UCSD-AML1 (cell line): ENCODE results near the gene CORO2B.

Experiments used
- DNase-seq: peaks from one replicate; lab custom pipeline; 2025; ENCODE audit not compliant: unreplicated experiment; lab: John Stamatoyannopoulos, UW

The CORO2B gene

GRCh38 chr15:68572309-68572708, 6.5 kb upstream of the CORO2B start:
- no peak for DNase-seq

- DNase-seq = no peak
Measured at GRCh38 chr15:68572921-68573320, 5.9 kb upstream of the CORO2B start.

DNA sequence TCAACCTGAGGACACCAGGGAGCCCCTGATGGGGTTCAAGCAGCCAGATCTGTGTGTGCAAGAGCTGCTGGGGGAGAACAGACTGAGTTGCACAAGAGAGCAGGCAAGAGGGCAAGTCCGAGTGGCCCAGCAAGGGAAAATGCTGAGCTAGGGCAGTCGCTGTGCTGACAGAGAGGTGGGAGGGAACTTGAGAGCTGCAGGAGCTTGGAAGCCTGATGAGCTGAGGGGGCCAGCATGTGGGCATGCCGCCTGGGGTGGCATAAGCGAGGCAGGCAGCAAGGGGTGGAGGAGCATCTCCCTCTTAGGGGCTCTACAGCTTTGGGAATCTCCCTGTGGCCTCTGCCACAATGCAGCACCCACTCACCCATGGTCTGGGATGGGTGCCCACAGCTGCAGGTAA, 4.7 kb upstream of the CORO2B start:
- no peak for DNase-seq

DNA sequence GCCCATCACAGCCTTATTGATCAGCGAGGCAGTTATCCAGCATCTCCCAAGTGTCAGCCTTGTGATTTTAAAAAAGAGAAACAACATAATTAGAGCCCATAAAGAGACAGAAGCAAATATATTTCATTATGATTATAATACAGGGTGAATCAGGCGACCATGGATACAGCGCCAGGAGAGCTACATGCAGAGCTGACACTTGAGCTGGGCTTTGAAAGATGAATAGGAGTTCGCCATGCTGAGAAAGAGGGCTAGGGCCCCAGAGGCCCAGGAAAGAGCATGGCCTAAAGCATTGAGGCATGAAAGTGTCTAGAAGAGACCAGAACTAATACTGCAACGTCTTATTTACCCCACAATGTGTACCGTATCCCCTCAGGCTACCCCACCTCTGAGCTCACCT, 4.2 kb upstream of the CORO2B start:
- no peak for DNase-seq

- DNase-seq = no peak
Measured at GRCh38 chr15:68576235-68576892, 2.4 kb upstream of the CORO2B start.

GRCh38 chr15:68578175-68578979, 416 bp upstream of the CORO2B start:
- DNase-seq = peak; percentile 35

- no peak for DNase-seq
Measured at GRCh38 chr15:68580026-68580882, 1.5 kb downstream of the CORO2B start.

DNA sequence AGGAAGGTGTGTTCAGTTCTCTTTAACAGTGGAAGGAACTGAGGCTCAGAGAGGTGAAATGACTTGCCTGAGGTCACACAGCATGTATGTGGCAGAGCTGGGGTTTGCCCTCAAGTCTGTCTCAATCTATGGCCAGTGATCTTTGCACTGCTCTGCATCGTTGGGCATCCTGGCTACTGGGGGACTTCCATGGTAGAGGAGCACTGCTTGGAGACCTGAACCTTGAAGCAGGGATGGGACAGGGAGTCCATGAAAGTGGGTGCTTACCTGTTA, 2.0 kb downstream of the CORO2B start:
- DNase-seq = no peak

GRCh38 chr15:68581725-68582124, 2.9 kb downstream of the CORO2B start:
- DNase-seq = no peak

DNA sequence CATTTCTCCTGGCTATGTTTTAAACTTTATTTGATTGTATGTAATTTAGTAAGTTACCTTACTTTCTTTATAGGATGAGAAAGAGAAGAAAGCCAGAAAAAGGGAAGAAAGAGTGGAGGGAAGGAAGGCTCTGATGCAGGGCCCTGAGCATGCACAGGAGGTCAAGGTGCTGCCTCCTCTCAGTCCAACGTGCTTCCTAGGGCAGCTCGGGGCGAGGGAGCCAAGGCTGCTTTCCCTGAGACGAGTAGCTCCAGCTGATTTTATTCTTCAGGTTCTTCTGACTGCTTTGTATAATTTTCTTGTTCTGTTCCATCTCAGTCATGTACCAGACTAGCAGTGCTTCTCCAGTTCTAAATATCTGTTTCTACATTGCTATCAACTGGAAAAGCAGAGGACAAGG, 3.4 kb downstream of the CORO2B start:
- DNase-seq = no peak

DNA sequence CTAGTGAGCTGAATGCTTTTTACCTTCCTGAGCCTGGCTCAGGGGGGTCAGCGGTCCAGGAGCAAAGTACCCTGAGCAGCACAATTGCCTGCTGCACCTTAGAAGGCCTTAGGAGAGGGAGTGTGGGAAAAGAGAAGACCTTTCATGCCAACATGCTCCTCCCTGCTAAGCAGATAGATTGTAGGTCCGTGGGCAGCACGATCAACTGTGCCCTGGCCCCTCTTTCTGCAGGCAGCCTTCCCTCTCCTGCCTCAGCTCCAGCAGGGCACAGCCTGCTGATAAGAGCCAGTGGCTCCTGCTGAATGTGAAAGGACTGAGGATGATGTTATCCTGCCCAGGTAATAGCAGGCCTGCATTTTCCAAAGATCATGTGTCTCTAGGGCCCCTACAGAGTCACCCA, 4.1 kb downstream of the CORO2B start:
- DNase-seq = no peak

GRCh38 chr15:68583321-68583720, 4.5 kb downstream of the CORO2B start:
- no peak for DNase-seq

DNA sequence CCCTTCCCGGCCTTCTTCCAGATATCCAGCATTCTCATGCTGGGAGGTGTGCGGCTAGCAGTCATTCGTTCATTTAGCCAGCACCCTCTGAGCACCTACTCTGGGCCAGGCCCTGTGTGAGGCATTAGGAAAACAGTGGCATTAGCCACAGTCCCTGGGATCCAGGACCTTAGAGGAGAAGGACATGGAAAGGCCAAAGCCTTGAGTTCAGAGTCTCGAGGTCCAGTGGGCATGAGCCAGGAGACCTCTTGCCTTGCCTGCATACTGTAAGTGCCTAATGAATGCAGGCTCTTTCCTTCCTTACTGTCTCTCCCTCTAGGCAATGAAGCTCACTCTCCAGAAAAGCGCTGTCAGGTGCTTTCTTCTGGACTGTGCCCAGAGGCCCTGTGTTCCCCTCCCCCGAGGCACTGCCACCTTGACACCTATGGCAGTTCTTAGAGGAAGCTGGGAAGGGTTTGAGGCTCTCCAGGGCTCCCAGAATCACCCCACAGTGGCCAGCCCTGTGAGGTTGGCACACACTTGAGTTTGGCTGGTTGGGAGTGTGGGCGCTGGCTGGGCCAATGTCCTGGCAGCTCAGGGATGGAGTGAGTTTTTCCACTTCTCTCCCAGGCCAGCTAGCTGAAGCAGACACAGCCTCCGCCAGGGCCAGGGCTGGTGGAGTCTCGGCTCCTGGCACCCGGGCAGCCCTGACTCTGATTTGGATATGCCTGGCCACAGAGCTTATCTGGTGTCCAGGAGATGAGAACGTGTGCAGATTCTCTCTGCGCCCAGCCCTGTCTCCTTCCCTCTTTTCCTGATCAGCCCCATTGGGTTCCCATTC, 5.4 kb downstream of the CORO2B start:
- DNase-seq = no peak

DNA sequence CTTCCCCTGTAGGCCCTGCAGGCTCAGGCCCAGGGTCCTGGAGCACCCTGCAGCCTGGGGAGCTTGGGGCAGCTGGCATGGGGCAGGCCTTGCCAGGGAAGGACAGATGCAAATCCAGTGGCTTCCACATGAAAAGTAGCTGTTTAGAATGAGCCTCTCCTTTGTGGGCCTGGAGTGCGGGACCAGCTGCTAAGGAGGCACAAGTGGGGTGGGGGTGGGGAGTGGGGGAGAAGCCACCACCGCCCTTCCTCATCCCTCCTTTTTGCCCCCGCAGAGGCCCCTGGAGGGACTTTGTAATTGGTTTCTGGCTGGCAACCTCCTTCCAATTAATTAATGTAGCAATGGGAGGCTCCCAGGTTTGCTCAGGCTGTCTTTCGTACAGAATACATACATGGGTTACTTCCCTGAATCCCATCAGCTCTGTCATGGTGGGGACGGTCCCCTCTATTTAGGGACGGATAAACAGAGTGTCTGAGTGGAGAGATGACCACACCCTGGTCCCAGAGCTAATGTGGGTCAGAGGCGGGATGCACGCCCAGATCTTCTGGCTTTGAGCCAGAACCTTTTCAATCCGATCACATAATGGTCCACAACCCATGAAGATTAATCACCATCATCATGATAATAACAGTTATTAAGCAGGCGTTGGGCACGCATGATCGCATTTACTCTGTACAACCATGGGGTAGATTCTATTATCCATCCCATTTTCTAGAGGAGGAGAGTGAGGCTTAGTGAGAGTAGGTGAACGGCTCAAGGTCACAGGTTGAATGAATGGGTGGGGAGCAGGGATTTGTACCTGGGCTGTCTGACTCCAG, 6.2 kb downstream of the CORO2B start:
- DNase-seq = no peak

- no peak for DNase-seq
Measured at GRCh38 chr15:68585574-68586273, 6.9 kb downstream of the CORO2B start.

GRCh38 chr15:68586274-68586961, 7.6 kb downstream of the CORO2B start:
- no peak for DNase-seq

DNA sequence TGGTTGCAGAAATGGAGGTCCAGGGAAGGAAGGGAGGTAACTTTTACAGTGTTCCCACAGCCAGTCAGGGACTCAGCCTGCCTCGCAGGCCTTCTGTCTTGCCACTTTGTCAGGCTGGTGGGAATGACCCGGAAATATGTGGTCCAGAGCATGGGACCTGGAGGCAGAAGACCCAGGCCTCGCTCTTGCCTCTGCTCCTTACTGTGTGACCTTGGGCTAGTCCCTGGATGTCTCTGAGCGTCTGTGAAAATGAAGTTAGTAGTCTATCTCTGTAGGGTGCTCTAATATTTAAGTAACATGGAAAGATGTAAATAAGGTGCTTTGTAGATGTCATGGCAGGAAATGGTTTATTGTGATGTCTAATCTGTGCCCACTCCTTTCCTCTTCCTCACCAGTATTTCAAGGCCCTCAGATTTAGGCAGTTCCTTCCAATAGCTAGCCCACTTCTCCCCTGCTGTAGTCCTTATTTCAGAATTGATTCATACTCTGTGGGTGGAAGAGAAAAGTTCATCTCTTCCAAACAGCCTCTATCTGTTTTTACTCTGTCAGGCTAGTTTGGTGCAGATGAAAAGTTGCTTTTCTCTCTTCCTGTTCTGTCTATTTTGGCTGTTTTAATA, 9.1 kb downstream of the CORO2B start:
- DNase-seq = no peak

GRCh38 chr15:68589053-68589452, 10.3 kb downstream of the CORO2B start:
- DNase-seq = no peak
